Motor neuron (in vitro differentiated cells): ENCODE data around the gene FN3KRP. TPM values are rescaled to one million over a fixed set of nuclear protein-coding genes. Genes with fewer than 3 reads are reported as not detected.
A peak's percentile ranks its signal among the peaks of the same experiment; 100 is the strongest.

Experiments used
- ATAC-seq, 8 experiments: fragments of 200-7000 bp; cut with Tn5 transposase; replicated peaks in 6 of 8; 2 replicates each; pipeline ENCODE4 v1.8.0; 2021; ENCODE audit warnings: mild to moderate bottlenecking in 8 of 8, moderate library complexity in 8 of 8
- H3K27ac ChIP-seq, 2 donors: fragments of 250-450 bp; sonication (Bioruptor Pico); 2 replicates each; pipeline ENCODE4 v1.9.0; 2021; ENCODE audit warnings: antibody characterized with exemption in 2 of 2, mild to moderate bottlenecking in 2 of 2, moderate library complexity in 1 of 2
- H3K4me1 ChIP-seq, 2 donors: fragments of 250-450 bp; sonication (Bioruptor Pico); replicated peaks in 1 of 2; 2 replicates each; pipeline ENCODE4 v1.6.1; 2021; ENCODE audit warnings: antibody characterized with exemption in 2 of 2, mild to moderate bottlenecking in 2 of 2, moderate library complexity in 1 of 2
- H3K4me3 ChIP-seq, 5 donors: fragments of 250-450 bp; sonication (Bioruptor Pico); 2 replicates each; pipeline ENCODE4 v1.9.0; 2021; ENCODE audit warnings: antibody characterized with exemption in 5 of 5, mild to moderate bottlenecking in 5 of 5, moderate library complexity in 4 of 5
- WGBS, 10 experiments: fragments of 450-650 bp; shearing (Covaris generic); methylation state at CpG; one replicate each; pipeline ENCODE4 v1.0.0; 2022; 5-methylcytosine and 5-hydroxymethylcytosine counted together
- in situ Hi-C, 9 experiments: fragments of 400-800 bp; cut with MboI; loops; one replicate each; pipeline ENCODE4 v1.15.0; 2021; ENCODE audit warnings: low sequenced_read_pairs in 9 of 9, low pct_unique_long_range_greater_than_20kb in 2 of 9; ENCODE audit not compliant: unreplicated experiment in 9 of 9
- total RNA-seq, 8 experiments: library from RNA; unstranded; fragments of 300-600 nt; gene quantifications; 2 replicates each; pipeline versions ENCODE4 v1.2.3 to v1.2.4, GENCODE V29; 2022

Gene FN3KRP
- total RNA-seq, 8 experiments from 2014 or later = 11.9 to 27.7 (median 17.6) TPM

- Histone ChIP-seq H3K27ac (no peak overlapping the region), H3K4me1 (peaks cover 4 to 7% of the 10 kb centered on the region in 2 donors), H3K4me3 (no peak overlapping the region)
- 60 to 85% (median 79%) methylated on average over 1 to 11 of the region's 38 CpGs; no CpG with 5 or more reads in 6 of the 10 experiments for WGBS, 10 experiments
- in situ Hi-C loops = no loop called here
- ATAC-seq = no peak
Observed at GRCh38 chr17:82703935-82704865, 12.3 kb upstream of the FN3KRP start.

- Histone ChIP-seq H3K27ac (no peak overlapping the region), H3K4me3 (no peak overlapping the region), H3K4me1 (peaks cover 4 to 7% of the 10 kb centered on the region in 2 donors)
- ATAC-seq = no peak
- in situ Hi-C loops = no loop called here
- WGBS, 10 experiments = 36 to 92% (median 73%) methylated on average over 1 to 8 of the region's 13 CpGs; no CpG with 5 or more reads in 3 of the 10 experiments
Observed at GRCh38 chr17:82704886-82705285, 11.6 kb upstream of the FN3KRP start.

GRCh38 chr17:82705756-82706155, 10.8 kb upstream of the FN3KRP start:
- WGBS, 10 experiments = 60 to 100% (median 82%) methylated on average over 1 to 2 of the region's 18 CpGs; no CpG with 5 or more reads in 6 of the 10 experiments
- Histone ChIP-seq H3K4me3 (no peak overlapping the region), H3K4me1 (peaks cover 4 to 7% of the 10 kb centered on the region in 2 donors), H3K27ac (no peak overlapping the region)
- in situ Hi-C loops = no loop called here
- no peak for ATAC-seq

GRCh38 chr17:82709024-82709675, 7.4 kb upstream of the FN3KRP start:
- in situ Hi-C loops = no loop called here
- H3K4me1 ChIP-seq = peaks cover 4 to 7% of the 10 kb centered on the region in 2 donors
- no peak overlapping the region for H3K27ac ChIP-seq
- ATAC-seq = peak in 1 of 8 experiments; percentile 2
- no CpG with 5 or more reads among the region's 9 CpGs for WGBS, 10 experiments
- H3K4me3 ChIP-seq = no peak overlapping the region

- no peak overlapping the region for H3K27ac ChIP-seq
Observed at GRCh38 chr17:82709676-82710498, 6.6 kb upstream of the FN3KRP start.

GRCh38 chr17:82710499-82711232, 5.8 kb upstream of the FN3KRP start:
- in situ Hi-C loops = no loop called here
- no peak overlapping the region for H3K4me3 ChIP-seq
- H3K27ac ChIP-seq = no peak overlapping the region
- peaks cover 5 to 8% of the 10 kb centered on the region in 2 donors for H3K4me1 ChIP-seq
- ATAC-seq = no peak
- 58 to 96% (median 68%) methylated on average over 3 to 14 of the region's 29 CpGs; no CpG with 5 or more reads in 3 of the 10 experiments for WGBS, 10 experiments

More at GRCh38 chr17:82709676-82710498, 6.6 kb upstream of the FN3KRP start:
- in situ Hi-C loops = no loop called here
- WGBS, 10 experiments = 35 to 85% (median 70%) methylated on average over 2 to 11 of the region's 25 CpGs; no CpG with 5 or more reads in 7 of the 10 experiments
- Histone ChIP-seq H3K4me1 (peaks cover 4 to 7% of the 10 kb centered on the region in 2 donors), H3K4me3 (no peak overlapping the region)
- ATAC-seq = peak in 2 of 8 experiments; percentile 7 to 9

- in situ Hi-C loops = no loop called here
- ATAC-seq = no peak
- WGBS, 10 experiments = 40 to 91% (median 81%) methylated on average over 2 to 22 of the region's 35 CpGs; no CpG with 5 or more reads in 5 of the 10 experiments
Observed at GRCh38 chr17:82713071-82713723, 3.3 kb upstream of the FN3KRP start.

GRCh38 chr17:82718986-82719685, 2.6 kb downstream of the FN3KRP start:
- Histone ChIP-seq H3K4me1 (peaks cover 8 to 9% of the 10 kb centered on the region in 2 donors), H3K4me3 (no peak overlapping the region), H3K27ac (no peak overlapping the region)
- 98 to 100% (median 100%) methylated on average over 1 to 11 of the region's 18 CpGs; no CpG with 5 or more reads in 4 of the 10 experiments for WGBS, 10 experiments
- in situ Hi-C loops = no loop called here
- no peak for ATAC-seq

More at GRCh38 chr17:82713071-82713723, 3.3 kb upstream of the FN3KRP start:
- Histone ChIP-seq H3K4me3 (no peak overlapping the region), H3K27ac (no peak overlapping the region), H3K4me1 (peaks cover 12 to 13% of the 10 kb centered on the region in 2 donors)

GRCh38 chr17:82720204-82720603, 3.7 kb downstream of the FN3KRP start:
- 68 to 100% (median 89%) methylated on average over 1 to 6 of the region's 19 CpGs; no CpG with 5 or more reads in 5 of the 10 experiments for WGBS, 10 experiments
- Histone ChIP-seq H3K27ac (no peak overlapping the region), H3K4me3 (no peak overlapping the region), H3K4me1 (peaks cover 8 to 9% of the 10 kb centered on the region in 2 donors)
- in situ Hi-C loops = no loop called here
- ATAC-seq = no peak

- ATAC-seq = no peak
- H3K4me3 ChIP-seq = no peak overlapping the region
- in situ Hi-C loops = no loop called here
- H3K4me1 ChIP-seq = peaks cover 2 to 4% of the 10 kb centered on the region in 2 donors
- 40 to 96% (median 87%) methylated on average over 1 to 9 of the region's 19 CpGs; no CpG with 5 or more reads in 1 of the 10 experiments for WGBS, 10 experiments
- no peak overlapping the region for H3K27ac ChIP-seq
Observed at GRCh38 chr17:82722341-82723013, 6.0 kb downstream of the FN3KRP start.
